ENCODE results near the gene SLC10A1. TPM values are rescaled to one million over a fixed set of nuclear protein-coding genes. Genes with fewer than 3 reads are reported as not detected.

Gene SLC10A1
- total RNA-seq, 1 experiment from 2014 or later, result not detected

DNA sequence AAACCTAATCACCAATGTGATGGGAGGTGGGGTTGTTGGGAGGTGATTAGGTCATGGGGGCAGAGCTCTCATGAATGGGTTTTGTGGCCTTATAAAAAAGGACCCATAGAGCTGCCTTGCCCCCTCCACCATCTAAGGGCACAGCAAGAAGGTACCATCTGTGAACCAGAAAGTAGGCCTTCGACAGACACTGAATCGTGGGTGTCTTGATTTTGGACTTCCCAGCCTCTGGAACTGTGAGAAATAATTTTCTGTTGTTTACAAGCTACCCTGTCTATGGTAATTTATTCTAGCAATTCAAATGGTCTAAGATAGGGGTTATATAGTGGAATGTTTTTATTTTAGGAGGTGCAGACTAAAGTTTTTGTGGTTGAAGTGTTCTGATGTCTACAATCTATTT is 7.9 kb upstream of the SLC10A1 start:
- TF ChIP-seq, protein P1, sequence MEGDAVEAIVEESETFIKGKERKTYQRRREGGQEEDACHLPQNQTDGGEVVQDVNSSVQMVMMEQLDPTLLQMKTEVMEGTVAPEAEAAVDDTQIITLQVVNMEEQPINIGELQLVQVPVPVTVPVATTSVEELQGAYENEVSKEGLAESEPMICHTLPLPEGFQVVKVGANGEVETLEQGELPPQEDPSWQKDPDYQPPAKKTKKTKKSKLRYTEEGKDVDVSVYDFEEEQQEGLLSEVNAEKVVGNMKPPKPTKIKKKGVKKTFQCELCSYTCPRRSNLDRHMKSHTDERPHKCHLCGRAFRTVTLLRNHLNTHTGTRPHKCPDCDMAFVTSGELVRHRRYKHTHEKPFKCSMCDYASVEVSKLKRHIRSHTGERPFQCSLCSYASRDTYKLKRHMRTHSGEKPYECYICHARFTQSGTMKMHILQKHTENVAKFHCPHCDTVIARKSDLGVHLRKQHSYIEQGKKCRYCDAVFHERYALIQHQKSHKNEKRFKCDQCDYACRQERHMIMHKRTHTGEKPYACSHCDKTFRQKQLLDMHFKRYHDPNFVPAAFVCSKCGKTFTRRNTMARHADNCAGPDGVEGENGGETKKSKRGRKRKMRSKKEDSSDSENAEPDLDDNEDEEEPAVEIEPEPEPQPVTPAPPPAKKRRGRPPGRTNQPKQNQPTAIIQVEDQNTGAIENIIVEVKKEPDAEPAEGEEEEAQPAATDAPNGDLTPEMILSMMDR (conservative IDR thresholded peaks at IDR 0.05), result no peak
- Histone ChIP-seq H2BK5ac (ENCODE audit: insufficient read length, low read length) (no peak overlapping the region), H2BK120ac (ENCODE audit: low read depth, low read length, poor library complexity, severe bottlenecking) (no peak overlapping the region), H4K8ac (replicated peaks; ENCODE audit: insufficient read length, low read depth, low read length) (no peak overlapping the region), H3T11ph (ENCODE audit: low read length) (no peak overlapping the region), H2BK15ac (ENCODE audit: low read depth, low read length) (no peak overlapping the region), H4K91ac (ENCODE audit: insufficient read length, low read depth, low read length) (no peak overlapping the region), H3K27ac (ENCODE audit: insufficient read length, low read depth, low read length) (no peak overlapping the region), H4K5ac (ENCODE audit: insufficient read length, low read depth, low read length) (no peak overlapping the region), H3K9me3 (ENCODE audit: control insufficient read depth, low read depth, low read length) (no peaks in the 10 kb centered on the region), H3K27me3 (ENCODE audit: insufficient read depth, low read length) (no peaks in the 10 kb centered on the region), H3K56ac (ENCODE audit: insufficient read length, low read depth, low read length) (no peak overlapping the region), H2BK20ac (ENCODE audit: low read depth, low read length, poor library complexity, severe bottlenecking) (no peak overlapping the region), H3K4me2 (ENCODE audit: insufficient read depth, insufficient read length, low read length) (no peak overlapping the region), H3K9ac (ENCODE audit: extremely low read depth, insufficient read length, low read length) (no peak overlapping the region), H3K23ac (ENCODE audit: insufficient read length, low read depth, low read length) (no peak overlapping the region), H2AFZ (ENCODE audit: low read length) (no peak overlapping the region), H3K4ac (ENCODE audit: low read depth, low read length) (no peak overlapping the region), H3K14ac (ENCODE audit: insufficient read depth, low read length) (no peak overlapping the region), H3K79me2 (ENCODE audit: insufficient read depth, low read length) (no peaks in the 10 kb centered on the region), H3K79me1 (ENCODE audit: insufficient read depth, low read depth, low read length, poor library complexity, severe bottlenecking) (no peaks in the 10 kb centered on the region), H4K20me1 (ENCODE audit: control insufficient read depth, insufficient read depth, insufficient read length) (no peaks in the 10 kb centered on the region), H2BK12ac (ENCODE audit: insufficient read length, low read depth, low read length) (no peak overlapping the region), H3K23me2 (ENCODE audit: insufficient read length, low read depth, low read length, poor library complexity, severe bottlenecking) (no peaks in the 10 kb centered on the region), H3K18ac (ENCODE audit: insufficient read length, low read depth, low read length) (no peak overlapping the region), H3K4me1 (ENCODE audit: insufficient read depth, low read length) (no peaks in the 10 kb centered on the region), H2AK5ac (ENCODE audit: insufficient read length, low read length) (no peak overlapping the region)
- peaks cover 3 to 5% of the 10 kb centered on the region in 2 experiments; a peak in 4 of 5 replicates for H3K9me3 Mint-ChIP-seq
- no CpG with 5 or more reads among the region's 2 CpGs for WGBS (ENCODE audit: extremely low coverage, insufficient read length, low lambda C conversion rate)
- H3K36me3 Mint-ChIP-seq (ENCODE audit: insufficient read depth in 1 of 3, low read depth in 3 of 3), result peaks cover 0 to 10% (median 3%) of the 10 kb centered on the region in 3 experiments; a peak in 3 of 7 replicates
- no peak for DNase-seq
- H3K4me3 Mint-ChIP-seq, result no peak overlapping the region
- peaks cover 6 to 13% of the 10 kb centered on the region in 2 experiments for H3K4me1 Mint-ChIP-seq
- no peaks in the 10 kb centered on the region; the same call in 1 of the 2 replicates for H3K27me3 Mint-ChIP-seq (ENCODE audit: low read depth)
- no peak overlapping the region for H3K27ac Mint-ChIP-seq

Data from H9 (cell line).